Amygdala (tissue), 56 donors: ENCODE measurements around the gene RAPGEF4.

Source experiments
- DNase-seq, 56 donors: peaks; one replicate each; lab custom pipeline; 2025; lab: John Stamatoyannopoulos, UW

The RAPGEF4 gene

DNA sequence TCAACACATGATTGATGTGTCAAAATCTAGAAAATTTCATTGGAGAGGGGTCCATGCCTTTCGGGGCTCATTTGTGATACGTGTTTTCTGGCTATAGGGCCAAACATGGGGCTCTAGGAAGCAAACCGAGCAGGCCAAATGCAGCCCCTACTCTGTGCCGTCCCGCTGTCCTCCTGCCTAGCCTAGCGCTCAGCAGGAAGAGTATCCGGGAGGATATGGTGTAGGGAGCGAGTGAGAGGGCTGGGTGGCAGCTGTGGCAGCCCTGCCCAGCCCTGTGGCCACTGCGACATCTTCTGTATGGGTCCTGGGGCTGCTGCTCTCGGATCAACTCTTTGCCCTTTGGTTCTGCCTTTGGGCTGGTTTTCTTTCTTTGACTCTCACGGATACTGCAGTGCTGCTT lies 219.9 kb downstream of the RAPGEF4 start:
- DNase-seq = no peak

DNA sequence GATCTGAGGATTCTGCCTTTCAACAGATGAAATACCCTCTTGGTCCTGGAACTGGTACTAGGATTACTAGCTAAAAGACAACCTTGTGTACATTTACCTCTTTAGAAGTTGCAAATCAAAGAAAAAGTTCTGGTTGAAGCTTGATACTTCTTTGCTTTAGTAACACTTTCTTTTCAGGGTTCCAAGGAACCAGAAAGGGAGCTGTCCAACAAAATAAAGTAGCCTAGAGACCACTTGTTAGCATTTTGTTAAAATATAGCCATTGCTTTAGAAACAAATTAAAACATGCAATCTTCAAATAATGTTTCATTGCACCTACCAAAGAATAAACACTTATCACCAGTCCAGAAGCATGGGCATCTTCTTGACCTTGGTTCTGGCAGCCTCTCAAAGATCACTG lies 222.1 kb downstream of the RAPGEF4 start:
- DNase-seq = no peak

DNA sequence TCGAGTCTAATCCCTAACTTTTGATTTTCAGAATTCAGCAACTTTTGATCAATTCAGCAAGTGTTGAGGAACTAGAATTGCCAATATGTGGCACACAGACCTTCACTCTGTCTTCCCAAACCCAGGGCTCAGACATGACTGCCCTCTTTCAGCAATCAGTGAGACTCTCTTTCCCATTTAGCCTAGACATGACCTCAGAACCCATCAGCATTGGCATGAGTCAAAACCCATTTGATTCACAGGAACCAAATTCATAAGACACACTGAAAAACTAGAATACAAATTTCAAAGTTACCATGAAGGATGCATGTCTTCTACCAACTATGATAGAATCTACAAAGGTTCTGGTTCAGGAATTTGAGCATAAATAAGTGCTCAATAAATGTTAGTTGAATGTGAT lies 226.4 kb downstream of the RAPGEF4 start:
- no peak for DNase-seq

DNA sequence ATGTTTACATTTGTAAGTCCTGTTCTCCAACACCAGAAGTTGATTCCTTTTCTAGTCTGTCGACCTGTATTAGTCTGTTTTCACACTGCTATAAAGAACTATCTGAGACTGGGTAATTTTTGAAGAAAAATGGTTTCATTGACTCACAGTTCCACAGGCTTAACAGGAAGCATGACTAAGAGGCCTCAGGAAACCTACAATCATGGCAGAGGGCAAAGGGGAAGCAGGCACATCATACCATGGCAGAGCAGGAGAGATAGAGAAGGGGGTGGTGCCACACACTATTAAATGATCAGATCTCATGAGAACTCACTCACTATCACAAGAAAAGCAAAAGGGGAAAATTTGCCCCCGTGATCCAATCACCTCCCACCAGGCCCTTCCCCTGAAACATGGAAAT lies 227.2 kb downstream of the RAPGEF4 start:
- DNase-seq = no peak

DNA sequence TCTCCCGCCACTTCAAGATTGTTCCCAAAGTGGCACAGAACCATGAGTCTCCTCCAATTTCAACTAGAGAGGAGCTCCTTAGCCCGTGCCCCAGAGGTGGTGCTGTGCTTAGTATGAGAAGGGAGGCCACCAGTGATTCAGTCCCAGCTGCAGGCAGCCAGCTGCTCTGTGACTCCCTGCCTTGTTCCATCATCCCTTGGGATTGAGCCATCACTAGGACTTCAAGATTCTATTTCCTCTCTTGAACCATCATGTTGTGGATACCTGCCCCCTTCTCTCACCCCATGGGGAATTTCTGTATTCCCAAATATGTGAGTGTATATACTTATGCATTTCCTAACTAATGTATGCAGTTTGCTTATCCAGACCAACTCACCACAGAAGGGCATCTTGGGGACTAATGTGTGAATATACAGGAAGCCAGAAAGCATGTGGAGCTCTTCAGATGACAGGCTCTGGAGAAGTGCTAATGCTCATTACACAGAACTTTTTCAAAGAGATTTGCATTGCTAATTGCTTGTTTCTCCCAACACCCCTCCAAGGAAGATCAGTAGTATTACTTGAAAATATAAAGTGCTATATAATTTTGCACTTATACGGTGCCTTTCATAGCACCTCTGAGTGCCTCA lies 229.0 kb downstream of the RAPGEF4 start:
- no peak for DNase-seq

DNA sequence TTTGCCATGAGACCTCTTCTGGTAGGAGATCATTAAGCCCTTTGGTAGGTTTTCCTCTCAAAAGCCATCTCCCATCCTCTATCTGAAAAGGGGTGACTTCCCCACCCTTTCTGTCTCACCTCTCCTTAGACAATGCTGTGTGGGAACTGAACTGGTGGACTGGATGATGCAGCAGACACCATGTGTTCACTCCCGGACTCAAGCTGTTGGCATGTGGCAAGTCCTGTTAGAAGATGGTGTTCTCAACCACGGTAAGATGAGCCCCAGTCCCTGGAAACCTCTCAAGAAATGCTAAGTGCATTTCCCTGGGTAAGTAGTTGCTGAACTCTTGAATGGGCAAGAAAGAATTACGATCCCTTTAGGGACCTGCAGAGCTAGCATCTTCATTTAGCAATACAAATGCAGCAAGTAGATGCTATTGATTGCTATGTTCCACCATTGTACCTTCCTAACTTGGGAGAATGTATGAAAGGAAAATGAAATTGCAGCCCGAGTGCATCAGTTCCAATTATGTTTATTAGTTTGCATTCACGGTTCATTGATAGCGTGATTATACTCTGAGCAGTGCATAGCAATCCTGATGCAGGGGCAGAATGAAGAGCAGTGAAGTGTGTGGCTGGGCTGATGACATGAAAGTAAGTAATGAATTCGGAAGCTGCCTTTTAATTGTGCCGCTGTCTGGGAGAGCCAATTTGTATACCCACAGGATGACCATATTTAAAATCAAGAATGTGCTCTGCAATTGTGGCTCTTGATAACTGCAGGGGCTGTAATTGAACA lies 230.0 kb downstream of the RAPGEF4 start:
- no peak for DNase-seq

DNA sequence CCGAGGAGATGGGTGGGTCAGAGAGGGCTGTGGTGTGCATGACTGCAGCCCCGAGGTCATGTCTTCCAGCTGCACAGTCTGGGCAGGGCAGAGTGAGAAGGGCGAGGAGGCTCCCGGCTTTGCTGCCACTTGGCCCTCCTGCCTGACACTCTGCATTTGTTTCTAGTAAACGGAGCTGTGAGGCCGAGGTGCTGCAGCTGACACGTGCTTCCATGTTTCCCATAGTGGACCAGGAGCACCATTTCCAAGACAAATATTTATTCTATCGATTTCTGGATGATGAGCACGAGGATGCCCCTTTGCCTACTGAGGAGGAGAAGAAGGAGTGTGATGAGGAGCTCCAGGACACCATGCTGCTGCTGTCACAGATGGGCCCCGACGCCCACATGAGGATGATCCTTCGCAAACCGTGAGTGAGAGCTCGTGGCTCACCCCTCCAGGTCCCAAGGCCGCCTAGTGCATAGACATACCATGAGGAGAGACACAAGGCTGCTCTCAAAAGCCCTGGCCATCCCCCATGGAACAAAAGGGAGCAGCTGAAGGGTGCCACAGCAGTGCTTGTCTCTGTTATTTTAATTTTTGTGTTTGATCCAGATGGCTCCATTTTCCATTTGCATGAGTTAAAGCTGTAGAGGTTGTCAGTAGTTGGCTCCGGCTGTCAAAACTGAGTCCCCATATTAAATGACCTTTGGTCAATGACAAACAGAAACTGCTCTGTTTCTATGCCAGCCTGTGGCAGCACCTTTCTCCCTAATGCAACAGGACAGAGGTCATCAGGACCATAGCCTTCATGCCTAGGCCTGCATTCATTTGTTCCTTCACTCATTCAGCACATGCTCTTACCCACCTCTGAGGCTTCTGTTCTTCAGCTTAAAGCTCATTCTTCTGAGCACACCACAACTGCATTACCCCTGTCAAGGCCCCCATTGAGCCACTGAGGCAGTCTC lies 231.7 kb downstream of the RAPGEF4 start:
- no peak for DNase-seq

DNA sequence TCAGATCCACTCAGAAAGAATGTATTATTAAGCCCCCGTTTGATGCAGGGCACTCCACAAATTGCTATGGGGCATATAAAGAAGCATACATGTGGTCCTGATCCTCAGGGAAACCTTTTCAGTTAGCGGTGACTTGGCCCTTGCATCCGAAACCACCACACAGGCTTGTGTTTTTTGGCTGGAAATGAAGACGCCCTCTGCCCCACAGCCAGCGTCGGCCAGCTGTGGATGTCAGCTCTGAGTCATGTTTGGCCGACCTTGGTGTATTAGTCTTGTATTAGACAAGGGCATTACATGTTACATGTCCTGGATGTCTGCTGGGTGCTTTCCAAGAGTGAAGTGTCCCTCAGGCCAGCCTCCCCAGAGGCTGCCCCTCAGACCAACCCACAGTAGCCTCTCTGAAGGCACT lies 232.4 kb downstream of the RAPGEF4 start:
- DNase-seq = no peak

DNA sequence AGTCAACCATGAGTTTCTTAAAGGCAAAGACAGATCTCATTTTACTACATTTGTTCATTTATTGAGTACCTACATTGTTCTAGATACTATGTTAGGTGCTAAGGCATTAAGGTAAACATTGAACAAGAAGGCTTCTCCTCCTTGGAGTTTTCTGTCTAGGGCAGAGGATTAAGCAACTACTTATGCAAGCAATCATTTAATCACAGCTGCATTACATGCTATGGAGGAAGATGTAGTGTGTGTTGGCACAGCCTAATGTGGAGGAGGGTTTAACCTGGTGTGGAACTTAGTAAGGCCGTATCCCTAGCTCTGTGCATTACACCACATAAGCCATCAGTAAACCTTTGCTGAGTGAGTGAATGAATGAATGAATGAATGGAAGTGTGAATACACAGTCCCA lies 233.5 kb downstream of the RAPGEF4 start:
- DNase-seq = no peak

DNA sequence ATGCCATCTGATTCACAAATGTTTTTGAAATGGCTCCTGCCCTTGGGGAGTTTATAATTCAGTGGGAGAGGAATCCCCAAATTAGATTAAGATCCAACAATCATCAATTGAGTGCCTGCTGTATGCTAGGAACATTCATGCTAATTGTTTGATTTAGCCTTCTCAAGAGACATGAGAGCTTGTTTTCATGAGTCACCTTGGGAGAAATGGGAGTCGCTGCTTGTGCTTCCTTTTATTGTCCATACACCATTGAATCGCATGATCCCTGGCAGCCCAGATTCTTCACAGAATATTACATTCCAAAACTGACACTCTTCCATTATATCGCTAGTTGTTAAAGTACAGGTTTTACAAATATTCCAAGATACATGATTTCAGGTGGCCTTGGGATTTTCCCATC lies 234.0 kb downstream of the RAPGEF4 start:
- DNase-seq = no peak

DNA sequence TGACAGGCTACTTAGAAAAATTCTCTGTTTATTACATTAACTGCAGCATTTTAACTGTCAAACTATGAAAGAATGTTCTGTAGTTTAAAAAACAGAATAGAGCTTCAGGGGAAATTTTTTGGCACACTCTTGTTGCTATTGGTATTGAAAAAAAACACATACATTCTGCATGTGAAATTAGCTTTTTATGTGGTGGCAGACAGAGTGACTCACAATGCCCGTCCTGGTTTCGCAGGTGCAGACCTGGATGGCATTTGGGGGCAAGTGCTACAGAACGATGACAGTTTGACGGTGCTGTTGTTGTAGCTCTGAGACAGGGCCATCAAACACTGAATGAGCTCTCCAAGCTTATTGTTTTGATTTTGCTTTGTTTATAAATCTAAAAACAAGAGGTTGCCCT lies 235.0 kb downstream of the RAPGEF4 start:
- no peak for DNase-seq

DNA sequence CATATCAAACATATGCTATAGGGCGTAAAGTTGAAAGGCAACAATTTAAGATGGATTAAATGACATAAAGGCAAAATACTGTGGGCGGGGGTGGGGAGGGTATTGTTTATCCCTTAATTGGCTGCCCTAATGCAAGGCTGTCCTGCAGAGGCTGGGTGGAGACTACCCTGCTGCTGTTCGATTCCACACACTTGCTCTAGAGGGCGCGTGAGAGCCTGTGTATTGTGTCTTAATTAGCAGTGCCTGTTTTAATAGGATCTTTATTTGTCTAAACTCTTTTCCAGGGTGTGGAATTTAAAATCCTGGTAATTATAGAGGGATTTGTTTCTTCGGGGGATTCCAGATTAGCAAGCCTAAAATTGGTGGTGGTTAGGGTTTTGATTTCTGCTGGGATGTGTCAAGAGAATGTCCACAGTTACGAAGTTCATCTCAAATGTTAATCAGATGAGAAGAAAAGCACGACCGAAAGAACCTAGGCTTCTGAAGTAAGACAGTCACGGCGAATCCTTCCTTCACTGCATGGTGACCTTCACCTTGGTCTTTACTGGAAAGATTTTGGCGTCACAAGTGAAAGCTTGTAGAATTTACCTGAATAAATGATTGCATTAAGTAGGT lies 236.5 kb downstream of the RAPGEF4 start:
- peak in 3 of 56 donors; percentile 6 to 16 (median 10) for DNase-seq

DNA sequence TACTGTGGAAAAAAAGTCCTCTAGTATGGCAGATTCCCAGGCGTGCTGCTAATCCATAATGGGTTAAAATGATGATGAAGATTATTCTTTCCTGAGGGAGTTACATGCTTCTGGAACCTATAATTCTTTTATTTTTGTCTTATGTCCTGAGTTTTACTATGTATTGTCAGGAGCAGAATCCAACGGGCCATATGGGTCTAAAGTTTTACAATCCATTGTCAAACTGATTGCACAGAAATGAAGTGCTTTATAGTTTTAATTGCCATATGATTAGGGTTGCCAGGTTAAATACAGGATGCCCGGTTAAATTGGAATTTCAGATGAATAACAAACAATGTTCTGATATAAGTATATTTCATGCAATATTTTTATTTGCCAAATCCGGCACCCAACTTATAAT lies 239.1 kb downstream of the RAPGEF4 start:
- DNase-seq = no peak

DNA sequence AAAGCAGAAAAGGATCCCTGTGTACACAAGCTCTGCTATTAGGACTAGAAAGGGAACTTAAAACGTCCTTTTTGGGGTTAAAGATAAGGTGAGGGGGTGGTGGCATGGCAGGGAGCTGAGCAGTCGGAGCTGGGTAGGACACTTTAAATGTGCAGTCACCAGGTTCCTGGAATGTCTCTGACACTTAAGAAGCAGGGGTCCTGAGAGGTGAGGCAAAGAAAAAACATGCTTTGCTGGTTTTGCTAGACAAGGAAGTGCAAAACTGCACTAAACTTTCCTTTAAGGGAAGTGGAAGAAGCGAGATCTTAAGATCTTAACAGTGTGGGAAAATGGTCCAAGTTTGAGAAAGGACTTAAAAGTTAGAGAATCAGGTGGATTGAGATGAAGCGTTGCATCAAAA lies 240.5 kb downstream of the RAPGEF4 start:
- no peak for DNase-seq

DNA sequence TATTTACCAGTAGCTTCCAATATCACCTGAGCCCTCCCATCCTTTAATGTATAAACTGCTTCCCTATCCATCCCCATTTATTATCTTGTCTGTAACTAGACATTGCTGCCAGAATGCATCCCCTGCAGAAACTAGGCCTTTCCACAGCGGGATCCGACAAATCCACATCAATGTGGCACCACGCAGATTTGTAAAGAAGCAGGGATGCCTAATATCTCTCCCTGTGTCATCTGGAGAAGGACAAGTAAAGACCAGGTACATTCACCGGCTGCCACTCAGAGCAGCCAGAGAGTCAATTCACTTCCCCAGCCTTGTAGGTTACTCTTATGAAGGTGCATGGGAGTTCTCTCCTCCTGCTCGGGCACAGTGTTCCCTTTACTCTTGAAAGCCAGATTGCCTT lies 241.2 kb downstream of the RAPGEF4 start:
- DNase-seq = no peak

DNA sequence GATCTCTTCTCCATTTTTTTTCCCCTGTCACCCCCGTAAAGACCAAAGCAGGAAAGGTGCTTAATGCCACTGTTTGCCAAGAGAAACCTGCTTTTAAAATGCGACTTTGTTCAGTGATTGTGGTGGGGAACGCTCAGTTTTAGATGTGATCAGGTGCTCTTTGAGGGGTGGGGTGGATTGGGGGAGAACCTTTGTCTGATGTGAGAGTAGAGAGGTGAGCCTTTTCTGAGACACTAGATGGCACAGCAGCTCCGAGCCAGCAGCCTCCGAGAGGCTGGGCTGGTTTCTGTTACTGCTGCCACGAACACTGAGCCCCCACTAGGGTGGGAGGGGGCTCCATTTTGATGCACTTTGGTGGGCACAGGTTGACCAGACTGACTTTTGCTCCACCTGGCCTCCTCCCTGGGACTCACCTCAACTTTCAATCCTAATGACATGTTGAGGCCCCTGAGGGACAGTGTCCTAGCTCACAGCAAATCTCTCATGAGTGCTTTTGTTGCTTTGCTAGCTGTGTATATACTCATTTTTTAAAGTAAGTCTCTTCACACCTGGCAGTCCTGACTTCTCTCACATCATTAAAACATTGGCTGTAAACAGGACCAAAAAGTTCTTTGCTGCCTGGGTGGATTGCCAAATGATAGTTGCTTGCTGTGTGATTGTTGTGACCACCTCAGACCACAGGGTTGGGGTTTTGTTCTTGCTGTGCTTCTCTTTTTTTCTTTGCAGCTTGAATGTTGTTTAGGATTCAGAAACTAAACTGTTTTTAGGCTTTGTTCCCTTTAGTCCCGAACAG lies 241.8 kb downstream of the RAPGEF4 start:
- DNase-seq = no peak

DNA sequence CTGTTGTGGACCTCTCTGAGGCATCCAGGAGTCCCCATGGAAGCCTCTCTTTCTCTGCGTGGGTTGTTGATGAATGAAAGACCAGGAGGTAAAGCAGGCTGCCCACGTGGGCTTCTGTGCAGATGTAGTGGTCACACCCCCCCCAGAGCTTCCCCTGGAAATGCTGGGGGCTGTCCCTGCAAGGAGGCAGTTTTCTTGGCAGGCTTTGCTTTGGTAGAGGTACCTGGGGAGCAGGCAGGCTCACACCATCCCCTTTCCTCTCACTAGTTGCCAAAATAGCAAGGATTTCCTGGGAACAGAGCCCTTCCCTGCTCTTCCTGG lies 242.4 kb downstream of the RAPGEF4 start:
- no peak for DNase-seq

DNA sequence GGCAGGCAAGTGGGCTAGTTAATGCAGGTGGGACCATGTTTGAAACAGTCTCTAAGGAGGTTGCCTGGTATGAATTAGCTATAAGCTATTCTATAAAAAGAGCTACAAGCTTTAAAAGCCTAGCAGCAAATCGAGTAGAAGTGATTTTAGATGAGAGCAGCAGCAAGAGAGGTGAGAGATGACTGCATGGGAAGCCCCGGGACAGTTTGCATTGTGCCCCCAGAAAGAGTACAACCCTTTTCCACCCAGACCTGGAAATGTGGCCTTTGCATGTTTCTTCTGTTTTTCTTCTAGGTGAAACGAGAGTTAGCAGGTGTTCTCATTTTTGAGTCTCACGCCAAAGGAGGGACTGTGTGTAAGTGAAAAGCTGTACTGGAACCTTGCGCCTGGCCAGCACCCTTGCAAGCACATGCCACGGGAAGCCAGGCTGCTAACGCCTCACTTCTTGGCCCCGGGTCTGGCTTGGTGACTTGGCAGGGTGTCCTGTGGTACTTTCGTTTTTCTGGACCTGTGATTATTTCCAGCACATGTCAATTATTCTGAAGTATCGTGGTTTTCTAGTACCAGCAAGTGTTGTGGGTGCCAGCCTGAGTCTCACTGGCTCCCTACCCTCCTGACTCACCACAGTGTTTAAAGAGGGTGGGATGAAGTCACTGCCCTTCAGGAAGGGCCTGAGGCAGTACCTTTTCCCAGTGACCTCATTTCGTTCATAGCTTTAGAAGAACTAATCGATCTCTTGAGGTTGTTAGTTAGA lies 249.7 kb downstream of the RAPGEF4 start:
- DNase-seq = no peak

DNA sequence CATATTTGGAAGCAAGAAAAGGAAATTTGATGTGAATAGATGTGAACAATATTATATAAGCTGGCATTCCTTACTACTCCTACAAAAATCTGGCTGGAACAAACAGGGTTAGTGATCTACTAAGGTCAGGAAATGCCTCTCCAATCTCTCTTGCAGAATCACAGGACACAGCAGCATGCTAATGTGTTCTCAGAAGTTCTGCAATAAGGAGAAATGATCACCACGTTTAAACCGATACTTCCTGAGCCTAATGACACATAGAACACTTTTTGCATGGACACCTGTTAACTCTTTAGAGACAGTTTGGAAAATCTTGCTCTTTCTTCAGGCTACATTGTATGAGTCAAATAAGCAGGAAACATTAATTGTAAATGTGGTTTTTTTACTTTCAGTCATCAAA lies 250.4 kb downstream of the RAPGEF4 start:
- no peak for DNase-seq
